Panc1 (cell line): ENCODE measurements around the gene MAMDC2. TPM values are rescaled to one million over a fixed set of nuclear protein-coding genes. Genes with fewer than 3 reads are reported as not detected.

Experiments
- ATAC-seq: fragments of 200-7000 bp; cut with Tn5 transposase; 2 replicates; pipeline ENCODE4 v1.9.1; 2020; ENCODE audit warnings: mild to moderate bottlenecking, moderate library complexity
- Bru-seq: library from RNA; stranded (reverse); fragments of 400-500 nt; gene quantifications from one replicate; lab custom pipeline; 2021; lab: Mats Ljungman, UMichigan
- BruChase-seq, 2 experiments: library from RNA; stranded (reverse); fragments of 400-500 nt; gene quantifications; one replicate each; lab custom pipeline; 2021; lab: Mats Ljungman, UMichigan
- BruUV-seq: library from RNA; stranded (reverse); fragments of 400-500 nt; replicated peaks from 2 replicates; lab custom pipeline; 2021; lab: Mats Ljungman, UMichigan
- CTCF ChIA-PET: fragments of 300-600 bp; sonication (Branson Sonifier 250); formaldehyde crosslinking; loops from one replicate; lab custom pipeline; 2022; ENCODE audit warnings: antibody characterized with exemption; lab: Charles Lee
- POLR2A ChIA-PET: fragments of 300-600 bp; sonication (Branson Sonifier 250); formaldehyde crosslinking; loops from one replicate; lab custom pipeline; 2022; ENCODE audit warnings: antibody characterized with exemption; lab: Charles Lee
- DNase-seq: peaks from one replicate; pipeline ENCODE4 v3.0.0-alpha.2; 2010; ENCODE audit warnings: low read depth, low spot score
- H3K27ac ChIP-seq: 2 replicates; pipeline ENCODE4 v1.5.1; 2011; ENCODE audit warnings: mild to moderate bottlenecking, low read length, inconsistent platforms
- H3K27me3 ChIP-seq: fragments of 200-500 bp; sonication (Bioruptor generic); 2 replicates; pipeline ENCODE4 v1.6.0; 2014; ENCODE audit warnings: low read length, inconsistent platforms; ENCODE audit not compliant: control insufficient read depth, insufficient read depth
- H3K36me3 ChIP-seq: fragments of 200-500 bp; sonication (Bioruptor generic); 2 replicates; pipeline ENCODE4 v1.5.1; 2014; ENCODE audit warnings: inconsistent platforms, mild to moderate bottlenecking, low read length, moderate library complexity; ENCODE audit not compliant: control insufficient read depth, insufficient read depth
- H3K4me1 ChIP-seq: 2 replicates; pipeline ENCODE4 v1.5.1; 2011; ENCODE audit warnings: inconsistent platforms, mild to moderate bottlenecking, low read length, moderate library complexity; ENCODE audit not compliant: control insufficient read depth, insufficient read depth
- H3K4me3 ChIP-seq, 2 experiments: 2 replicates each; pipeline ENCODE4 v1.5.1; 2011 to 2012; ENCODE audit warnings: low read depth in 2 of 2, low read length in 2 of 2, mild to moderate bottlenecking in 2 of 2, inconsistent platforms in 1 of 2, moderate library complexity in 1 of 2
- H3K9me3 ChIP-seq: fragments of 200-500 bp; sonication (Bioruptor generic); 2 replicates; pipeline ENCODE4 v1.5.1; 2014; ENCODE audit warnings: low read depth, mild to moderate bottlenecking, inconsistent platforms, low read length, moderate library complexity; ENCODE audit not compliant: control insufficient read depth, insufficient read depth
- POLR2AphosphoS5 ChIP-seq: IDR thresholded peaks from 2 replicates; pipeline ENCODE4 v1.6.1; 2012; ENCODE audit warnings: mild to moderate bottlenecking, low read depth, low read length, moderate library complexity
- SIN3A ChIP-seq: IDR thresholded peaks from 2 replicates; pipeline ENCODE4 v1.6.1; 2012; ENCODE audit warnings: low read depth, mild to moderate bottlenecking, low read length, moderate library complexity, borderline replicate concordance; ENCODE audit not compliant: insufficient read depth
- TCF7L2 ChIP-seq: IDR thresholded peaks from 2 replicates; pipeline ENCODE4 v1.6.1; 2011; ENCODE audit warnings: mild to moderate bottlenecking, low read depth, low read length, inconsistent platforms
- in situ Hi-C: cut with HindIII; loops from 2 replicates; pipeline ENCODE4 v1.10.0; 2016; ENCODE audit warnings: low sequenced_read_pairs, low pct_unique_long_range_greater_than_20kb
- intact Hi-C: fragments of 100-400 bp; cut with micrococcal nuclease; formaldehyde crosslinking; loops from one replicate; pipeline ENCODE4 v1.10.0; 2022; ENCODE audit not compliant: unreplicated experiment
- long read RNA-seq: library from polyadenylated mRNA; unstranded; transcript quantifications from one replicate; pipeline ENCODE4 v2.0.0, GENCODE V29; 2021; ENCODE audit not compliant: unreplicated experiment
- polyA plus RNA-seq: library from polyadenylated mRNA; unstranded; fragments of >200 nt; gene quantifications from one replicate; pipeline ENCODE4 v1.2.1, GENCODE V29; 2012; ENCODE audit warnings: missing spikeins; ENCODE audit not compliant: insufficient read length
- total RNA-seq: library from RNA; stranded (reverse); gene quantifications from one replicate; pipeline ENCODE4 v1.2.1, GENCODE V29; 2021; ENCODE audit not compliant: unreplicated experiment
- TF ChIP-seq, protein P1 (sequence below), 2 experiments: IDR thresholded peaks; 2 replicates each; pipeline ENCODE4 v1.6.1; 2011 to 2012; ENCODE audit warnings: low read depth in 2 of 2, control low read depth in 1 of 2, low read length in 1 of 2, mild to moderate bottlenecking in 1 of 2, moderate library complexity in 1 of 2; ENCODE audit not compliant: insufficient read depth in 1 of 2
- TF ChIP-seq, protein P2 (sequence below): fragments of 450-650 bp; IDR thresholded peaks from 2 replicates; pipeline ENCODE4 v1.5.1; 2017; ENCODE audit warnings: mild to moderate bottlenecking

MAMDC2 gene, protein sequence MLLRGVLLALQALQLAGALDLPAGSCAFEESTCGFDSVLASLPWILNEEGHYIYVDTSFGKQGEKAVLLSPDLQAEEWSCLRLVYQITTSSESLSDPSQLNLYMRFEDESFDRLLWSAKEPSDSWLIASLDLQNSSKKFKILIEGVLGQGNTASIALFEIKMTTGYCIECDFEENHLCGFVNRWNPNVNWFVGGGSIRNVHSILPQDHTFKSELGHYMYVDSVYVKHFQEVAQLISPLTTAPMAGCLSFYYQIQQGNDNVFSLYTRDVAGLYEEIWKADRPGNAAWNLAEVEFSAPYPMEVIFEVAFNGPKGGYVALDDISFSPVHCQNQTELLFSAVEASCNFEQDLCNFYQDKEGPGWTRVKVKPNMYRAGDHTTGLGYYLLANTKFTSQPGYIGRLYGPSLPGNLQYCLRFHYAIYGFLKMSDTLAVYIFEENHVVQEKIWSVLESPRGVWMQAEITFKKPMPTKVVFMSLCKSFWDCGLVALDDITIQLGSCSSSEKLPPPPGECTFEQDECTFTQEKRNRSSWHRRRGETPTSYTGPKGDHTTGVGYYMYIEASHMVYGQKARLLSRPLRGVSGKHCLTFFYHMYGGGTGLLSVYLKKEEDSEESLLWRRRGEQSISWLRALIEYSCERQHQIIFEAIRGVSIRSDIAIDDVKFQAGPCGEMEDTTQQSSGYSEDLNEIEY
- total RNA-seq, result 1.5 TPM
- polyA plus RNA-seq, result 0.50 TPM
- percentile 30 among the genes with signal in this experiment for Bru-seq, nascent RNA
- percentile 20 among the genes with signal in this experiment for BruChase-seq, experiment 1, labeled RNA remaining after a 2-hour chase
- BruChase-seq, experiment 2, labeled RNA remaining after a 6-hour chase, result percentile 21 among the genes with signal in this experiment
- long read RNA-seq, partial matches to known transcripts, result 2 of 5 reads
- long read RNA-seq, other reads (novel, unspliced or antisense), result 1 of 5 reads

DNA sequence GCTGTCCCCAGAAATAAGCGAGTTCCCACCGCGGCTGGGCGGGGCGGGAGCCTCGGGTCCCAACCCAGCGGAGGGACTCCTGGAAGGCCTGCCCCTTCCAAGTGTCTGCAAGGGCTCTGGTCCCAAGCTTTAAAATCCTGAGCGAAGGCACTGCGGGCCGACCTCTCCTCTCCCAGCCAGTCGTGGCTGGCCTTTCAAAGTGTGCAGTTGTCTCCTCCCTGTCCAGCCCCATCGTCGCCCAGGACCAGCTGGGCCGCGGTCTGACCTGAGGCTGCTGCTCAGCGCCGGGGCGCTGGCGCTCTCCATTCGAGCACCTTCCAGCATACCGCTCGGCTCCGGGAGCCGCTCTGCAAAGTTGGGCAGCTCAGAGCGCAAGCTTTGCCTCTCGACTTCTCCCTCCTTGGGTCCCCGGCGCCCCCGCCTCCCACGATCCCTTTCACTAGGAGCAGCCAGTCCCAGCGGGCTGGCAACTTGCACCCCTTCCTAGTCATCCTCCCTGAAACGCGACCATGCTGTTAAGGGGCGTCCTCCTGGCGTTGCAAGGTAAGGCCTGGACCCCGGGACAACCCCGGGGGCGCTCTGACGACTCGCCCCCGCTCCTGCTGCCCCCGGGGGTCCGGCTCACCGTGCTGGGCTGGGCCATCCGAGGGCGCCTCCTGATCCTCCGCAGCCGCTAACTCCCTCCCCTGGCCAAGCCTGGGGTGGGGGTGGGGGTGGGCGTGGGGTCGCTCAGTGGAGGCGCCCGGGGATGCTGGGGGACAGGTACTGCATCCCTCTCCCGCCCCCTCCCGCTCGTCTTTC is at the start of gene MAMDC2:
MAMDC2 (plus strand) TSS at position 160 of the 801 bp plus-strand sequence; CDS start at position 510, 350 bp downstream.
- peak within 1 kb of the TSS; percentile 23 to 41 for H3K4me3 ChIP-seq
- ChIA-PET POLR2A (no interaction called here), CTCF (no interaction called here)
- in situ Hi-C loops (no loop called here), intact Hi-C loops (loop anchor here (1.0 kb wide), 1 partner anchor 67 kb away; no protein-coding TSS in a partner anchor)
- TF ChIP-seq SIN3A (no peak), TCF7L2 (no peak)
- TF ChIP-seq, protein P1, sequence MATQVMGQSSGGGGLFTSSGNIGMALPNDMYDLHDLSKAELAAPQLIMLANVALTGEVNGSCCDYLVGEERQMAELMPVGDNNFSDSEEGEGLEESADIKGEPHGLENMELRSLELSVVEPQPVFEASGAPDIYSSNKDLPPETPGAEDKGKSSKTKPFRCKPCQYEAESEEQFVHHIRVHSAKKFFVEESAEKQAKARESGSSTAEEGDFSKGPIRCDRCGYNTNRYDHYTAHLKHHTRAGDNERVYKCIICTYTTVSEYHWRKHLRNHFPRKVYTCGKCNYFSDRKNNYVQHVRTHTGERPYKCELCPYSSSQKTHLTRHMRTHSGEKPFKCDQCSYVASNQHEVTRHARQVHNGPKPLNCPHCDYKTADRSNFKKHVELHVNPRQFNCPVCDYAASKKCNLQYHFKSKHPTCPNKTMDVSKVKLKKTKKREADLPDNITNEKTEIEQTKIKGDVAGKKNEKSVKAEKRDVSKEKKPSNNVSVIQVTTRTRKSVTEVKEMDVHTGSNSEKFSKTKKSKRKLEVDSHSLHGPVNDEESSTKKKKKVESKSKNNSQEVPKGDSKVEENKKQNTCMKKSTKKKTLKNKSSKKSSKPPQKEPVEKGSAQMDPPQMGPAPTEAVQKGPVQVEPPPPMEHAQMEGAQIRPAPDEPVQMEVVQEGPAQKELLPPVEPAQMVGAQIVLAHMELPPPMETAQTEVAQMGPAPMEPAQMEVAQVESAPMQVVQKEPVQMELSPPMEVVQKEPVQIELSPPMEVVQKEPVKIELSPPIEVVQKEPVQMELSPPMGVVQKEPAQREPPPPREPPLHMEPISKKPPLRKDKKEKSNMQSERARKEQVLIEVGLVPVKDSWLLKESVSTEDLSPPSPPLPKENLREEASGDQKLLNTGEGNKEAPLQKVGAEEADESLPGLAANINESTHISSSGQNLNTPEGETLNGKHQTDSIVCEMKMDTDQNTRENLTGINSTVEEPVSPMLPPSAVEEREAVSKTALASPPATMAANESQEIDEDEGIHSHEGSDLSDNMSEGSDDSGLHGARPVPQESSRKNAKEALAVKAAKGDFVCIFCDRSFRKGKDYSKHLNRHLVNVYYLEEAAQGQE (IDR thresholded peaks at IDR 0.05; ENCODE audit: insufficient read depth in 1 of 2, low read depth in 2 of 2, low read length in 1 of 2), result no peak
- DNase-seq (no peak), ATAC-seq (peak; percentile 77)
- no peaks in the 10 kb centered on the region for H3K4me1 ChIP-seq
- H3K9me3 ChIP-seq, result no peaks in the 10 kb centered on the region
- no peaks in the 10 kb centered on the region for H3K36me3 ChIP-seq
- no peak within 1 kb of the TSS for H3K27ac ChIP-seq
- H3K27me3 ChIP-seq, result no peaks in the 10 kb centered on the region
- no TSS peak for BruUV-seq

DNA sequence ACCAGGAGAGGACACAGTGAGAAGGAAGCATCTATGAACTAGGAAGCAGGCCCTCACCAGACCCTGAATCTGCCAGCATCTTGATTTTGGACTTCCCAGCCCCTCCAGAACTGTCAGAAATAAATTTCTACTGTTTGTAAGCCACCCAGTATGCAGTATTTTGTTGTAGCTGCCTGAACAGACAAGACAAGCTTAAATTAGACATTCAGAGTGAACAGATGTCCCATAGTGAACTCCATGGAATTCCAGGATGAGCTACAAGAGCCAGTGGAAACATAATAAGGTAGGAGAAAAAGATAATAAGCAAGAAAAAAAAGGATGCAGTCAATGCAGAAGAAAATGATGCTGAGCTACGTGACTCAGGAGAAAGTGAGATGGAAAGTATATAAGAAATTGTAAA is 47.8 kb upstream of the MAMDC2 start:
- Histone ChIP-seq H3K27ac (no peak overlapping the region), H3K9me3 (no peaks in the 10 kb centered on the region), H3K4me1 (no peaks in the 10 kb centered on the region), H3K36me3 (no peaks in the 10 kb centered on the region), H3K4me3 (no peak overlapping the region), H3K27me3 (no peaks in the 10 kb centered on the region)
- BruUV-seq, result no TSS peak
- no peak for ATAC-seq
- intact Hi-C loops, result no loop called here
- in situ Hi-C loops, result no loop called here
- TF ChIP-seq SIN3A (no peak), TCF7L2 (no peak), POLR2AphosphoS5 (no peak)
- TF ChIP-seq, protein P1 (IDR thresholded peaks at IDR 0.05; ENCODE audit: insufficient read depth in 1 of 2, low read depth in 2 of 2, low read length in 1 of 2), result no peak
- TF ChIP-seq, protein P2, sequence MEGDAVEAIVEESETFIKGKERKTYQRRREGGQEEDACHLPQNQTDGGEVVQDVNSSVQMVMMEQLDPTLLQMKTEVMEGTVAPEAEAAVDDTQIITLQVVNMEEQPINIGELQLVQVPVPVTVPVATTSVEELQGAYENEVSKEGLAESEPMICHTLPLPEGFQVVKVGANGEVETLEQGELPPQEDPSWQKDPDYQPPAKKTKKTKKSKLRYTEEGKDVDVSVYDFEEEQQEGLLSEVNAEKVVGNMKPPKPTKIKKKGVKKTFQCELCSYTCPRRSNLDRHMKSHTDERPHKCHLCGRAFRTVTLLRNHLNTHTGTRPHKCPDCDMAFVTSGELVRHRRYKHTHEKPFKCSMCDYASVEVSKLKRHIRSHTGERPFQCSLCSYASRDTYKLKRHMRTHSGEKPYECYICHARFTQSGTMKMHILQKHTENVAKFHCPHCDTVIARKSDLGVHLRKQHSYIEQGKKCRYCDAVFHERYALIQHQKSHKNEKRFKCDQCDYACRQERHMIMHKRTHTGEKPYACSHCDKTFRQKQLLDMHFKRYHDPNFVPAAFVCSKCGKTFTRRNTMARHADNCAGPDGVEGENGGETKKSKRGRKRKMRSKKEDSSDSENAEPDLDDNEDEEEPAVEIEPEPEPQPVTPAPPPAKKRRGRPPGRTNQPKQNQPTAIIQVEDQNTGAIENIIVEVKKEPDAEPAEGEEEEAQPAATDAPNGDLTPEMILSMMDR, result no peak
- POLR2A ChIA-PET, result no interaction called here
- no peak for DNase-seq
- CTCF ChIA-PET, result no interaction called here
